ENCODE results near the gene AOAH.
"Not testable (repeated sequence)": the region's sequence is repeated elsewhere in the genome, so short reads cannot be mapped to it uniquely, and the experiment has no call there.

The AOAH gene

GRCh38 chr7:36653008-36653662 is 71.2 kb downstream of the AOAH start:
- DNase-seq (ENCODE audit: low spot score in 2 of 2): peak in 1 of 2 experiments; percentile 35
- no peaks in the 10 kb centered on the region for H3K9me3 ChIP-seq
- peaks cover 27% of the 10 kb centered on the region for H3K4me1 ChIP-seq
- no peak overlapping the region for H3K4me3 ChIP-seq
- no peaks in the 10 kb centered on the region for H3K27me3 ChIP-seq (ENCODE audit: low read depth)
- in situ Hi-C loops (cut with MboI; ENCODE audit: low sequenced_read_pairs): no loop called here
- no peaks in the 10 kb centered on the region for H3K36me3 ChIP-seq (replicated peaks)

- no peaks in the 10 kb centered on the region; the same call in 1 of the 2 replicates for H3K36me3 ChIP-seq (replicated peaks)
- in situ Hi-C loops (cut with MboI; ENCODE audit: low sequenced_read_pairs): no loop called here
- no peaks in the 10 kb centered on the region for H3K27me3 ChIP-seq (ENCODE audit: low read depth)
- H3K9me3 ChIP-seq: no peaks in the 10 kb centered on the region
- no peak for DNase-seq (ENCODE audit: low spot score in 2 of 2)
- no peak overlapping the region for H3K4me3 ChIP-seq
- peaks cover 21% of the 10 kb centered on the region for H3K4me1 ChIP-seq
These were observed 71.9 kb downstream of the AOAH start for GRCh38 chr7:36652431-36652830.

GRCh38 chr7:36651404-36651803 is 72.9 kb downstream of the AOAH start:
- Histone ChIP-seq H3K4me3 (no peak overlapping the region), H3K9me3 (no peaks in the 10 kb centered on the region), H3K4me1 (peaks cover 21% of the 10 kb centered on the region), H3K36me3 (replicated peaks) (no peaks in the 10 kb centered on the region; the same call in 1 of the 2 replicates), H3K27me3 (ENCODE audit: low read depth) (no peaks in the 10 kb centered on the region)
- in situ Hi-C loops (cut with MboI; ENCODE audit: low sequenced_read_pairs): no loop called here
- DNase-seq (ENCODE audit: low spot score in 2 of 2): no peak

GRCh38 chr7:36650766-36651312 is 73.5 kb downstream of the AOAH start:
- DNase-seq (ENCODE audit: low spot score in 2 of 2): no peak
- Histone ChIP-seq H3K4me1 (peaks cover 21% of the 10 kb centered on the region), H3K4me3 (no peak overlapping the region), H3K36me3 (replicated peaks) (no peaks in the 10 kb centered on the region; the same call in 1 of the 2 replicates), H3K9me3 (no peaks in the 10 kb centered on the region), H3K27me3 (ENCODE audit: low read depth) (no peaks in the 10 kb centered on the region)
- in situ Hi-C loops (cut with MboI; ENCODE audit: low sequenced_read_pairs): no loop called here

- H3K36me3 ChIP-seq (replicated peaks): no peaks in the 10 kb centered on the region; the same call in 1 of the 2 replicates
- in situ Hi-C loops (cut with MboI; ENCODE audit: low sequenced_read_pairs): no loop called here
- H3K4me3 ChIP-seq: no peak overlapping the region
- no peaks in the 10 kb centered on the region for H3K27me3 ChIP-seq (ENCODE audit: low read depth)
- H3K4me1 ChIP-seq: peaks cover 25% of the 10 kb centered on the region
- DNase-seq (ENCODE audit: low spot score in 2 of 2): no peak
- H3K9me3 ChIP-seq: no peaks in the 10 kb centered on the region
These were observed 74.0 kb downstream of the AOAH start for GRCh38 chr7:36650320-36650719.

GRCh38 chr7:36649319-36649718 is 75.0 kb downstream of the AOAH start:
- DNase-seq (ENCODE audit: low spot score in 2 of 2); H3K9me3 ChIP-seq; in situ Hi-C loops (cut with MboI; ENCODE audit: low sequenced_read_pairs); H3K4me3 ChIP-seq; H3K36me3 ChIP-seq (replicated peaks); H3K27me3 ChIP-seq (ENCODE audit: low read depth): not testable (repeated sequence)
- H3K4me1 ChIP-seq: peaks cover 27% of the 10 kb centered on the region

- Histone ChIP-seq H3K4me3 (no peak overlapping the region), H3K9me3 (no peaks in the 10 kb centered on the region), H3K27me3 (ENCODE audit: low read depth) (no peaks in the 10 kb centered on the region), H3K4me1 (peaks cover 19% of the 10 kb centered on the region), H3K36me3 (replicated peaks) (no peaks in the 10 kb centered on the region; the same call in 1 of the 2 replicates)
- in situ Hi-C loops (cut with MboI; ENCODE audit: low sequenced_read_pairs): no loop called here
- no peak for DNase-seq (ENCODE audit: low spot score in 2 of 2)
These were observed 75.9 kb downstream of the AOAH start for GRCh38 chr7:36648441-36648840.

- Histone ChIP-seq H3K27me3 (ENCODE audit: low read depth) (no peaks in the 10 kb centered on the region), H3K4me1 (peaks cover 11% of the 10 kb centered on the region), H3K9me3 (no peaks in the 10 kb centered on the region), H3K36me3 (replicated peaks) (no peaks in the 10 kb centered on the region; the same call in 1 of the 2 replicates), H3K4me3 (no peak overlapping the region)
- DNase-seq (ENCODE audit: low spot score in 2 of 2): no peak
- in situ Hi-C loops (cut with MboI; ENCODE audit: low sequenced_read_pairs): no loop called here
These were observed 79.5 kb downstream of the AOAH start for GRCh38 chr7:36644625-36645422.

GRCh38 chr7:36642414-36642813 is 81.9 kb downstream of the AOAH start:
- H3K4me1 ChIP-seq: peaks cover 9% of the 10 kb centered on the region
- no peaks in the 10 kb centered on the region for H3K27me3 ChIP-seq (ENCODE audit: low read depth)
- DNase-seq (ENCODE audit: low spot score in 2 of 2): no peak
- no peak overlapping the region for H3K4me3 ChIP-seq
- in situ Hi-C loops (cut with MboI; ENCODE audit: low sequenced_read_pairs): no loop called here
- no peaks in the 10 kb centered on the region; the same call in 1 of the 2 replicates for H3K36me3 ChIP-seq (replicated peaks)
- H3K9me3 ChIP-seq: no peaks in the 10 kb centered on the region

GRCh38 chr7:36642010-36642409 is 82.3 kb downstream of the AOAH start:
- Histone ChIP-seq H3K9me3 (no peaks in the 10 kb centered on the region), H3K36me3 (replicated peaks) (no peaks in the 10 kb centered on the region), H3K27me3 (ENCODE audit: low read depth) (no peaks in the 10 kb centered on the region), H3K4me1 (peaks cover 9% of the 10 kb centered on the region), H3K4me3 (no peak overlapping the region)
- DNase-seq (ENCODE audit: low spot score in 2 of 2): no peak
- in situ Hi-C loops (cut with MboI; ENCODE audit: low sequenced_read_pairs): no loop called here

- Histone ChIP-seq H3K27me3 (ENCODE audit: low read depth) (no peaks in the 10 kb centered on the region), H3K4me3 (no peak overlapping the region), H3K4me1 (peaks cover 9% of the 10 kb centered on the region), H3K9me3 (no peaks in the 10 kb centered on the region), H3K36me3 (replicated peaks) (no peaks in the 10 kb centered on the region)
- no peak for DNase-seq (ENCODE audit: low spot score in 2 of 2)
- in situ Hi-C loops (cut with MboI; ENCODE audit: low sequenced_read_pairs): no loop called here
These were observed 83.6 kb downstream of the AOAH start for GRCh38 chr7:36640682-36641081.

- DNase-seq (ENCODE audit: low spot score in 2 of 2): no peak
- in situ Hi-C loops (cut with MboI; ENCODE audit: low sequenced_read_pairs): no loop called here
- Histone ChIP-seq H3K9me3 (no peaks in the 10 kb centered on the region), H3K36me3 (replicated peaks) (no peaks in the 10 kb centered on the region), H3K4me3 (no peak overlapping the region), H3K27me3 (ENCODE audit: low read depth) (no peaks in the 10 kb centered on the region), H3K4me1 (peaks cover under 1% of the 10 kb centered on the region; the same call in 1 of the 2 replicates)
These were observed 84.5 kb downstream of the AOAH start for GRCh38 chr7:36639826-36640225.

GRCh38 chr7:36638586-36639263 is 85.6 kb downstream of the AOAH start:
- in situ Hi-C loops (cut with MboI; ENCODE audit: low sequenced_read_pairs): no loop called here
- H3K27me3 ChIP-seq (ENCODE audit: low read depth): no peaks in the 10 kb centered on the region
- no peaks in the 10 kb centered on the region for H3K36me3 ChIP-seq (replicated peaks)
- no peaks in the 10 kb centered on the region; the same call in 1 of the 2 replicates for H3K4me1 ChIP-seq
- no peaks in the 10 kb centered on the region for H3K9me3 ChIP-seq
- no peak for DNase-seq (ENCODE audit: low spot score in 2 of 2)
- H3K4me3 ChIP-seq: no peak overlapping the region

Measured in HAP-1 (cell line).